CD14-positive monocyte (primary cell): Measurements from ENCODE around the gene ZSWIM9. TPM values are rescaled to one million over a fixed set of nuclear protein-coding genes. Genes with fewer than 3 reads are reported as not detected.
A peak's percentile ranks its signal among the peaks of the same experiment; 100 is the strongest.

Experiments
- DNase-seq, 3 donors: peaks; one replicate each; pipeline ENCODE4 v3.0.0-alpha.2; 2011 to 2022
- H2AFZ ChIP-seq: 2 replicates; pipeline ENCODE4 v1.6.0; 2012; ENCODE audit warnings: mild to moderate bottlenecking, low read depth, low read length, inconsistent platforms; ENCODE audit not compliant: insufficient read depth, poor library complexity, severe bottlenecking
- H3K27ac ChIP-seq, 2 donors: 1 replicate in 1 of 2; 2 replicates in 1 of 2; pipeline ENCODE4 v1.5.1; 2012 to 2013; ENCODE audit warnings: low read length in 2 of 2, control low read depth in 1 of 2, inconsistent platforms in 1 of 2, low read depth in 1 of 2, mild to moderate bottlenecking in 1 of 2
- H3K27me3 ChIP-seq, 2 donors: one replicate each; pipeline versions ENCODE4 v1.6.0 to v1.6.1; 2011 to 2013; ENCODE audit warnings: low read length in 2 of 2; ENCODE audit not compliant: control insufficient read depth in 2 of 2, insufficient read depth in 2 of 2
- H3K36me3 ChIP-seq, 2 donors: replicated peaks in 1 of 2; 1 replicate in 1 of 2; 2 replicates in 1 of 2; pipeline versions ENCODE4 v1.5.1 to v1.6.1; 2012 to 2013; ENCODE audit warnings: low read length in 2 of 2, control low read depth in 1 of 2, inconsistent platforms in 1 of 2, mild to moderate bottlenecking in 1 of 2; ENCODE audit not compliant: insufficient read depth in 2 of 2, control insufficient read depth in 1 of 2
- H3K4me1 ChIP-seq, 2 donors: 1 replicate in 1 of 2; 2 replicates in 1 of 2; pipeline versions ENCODE4 v1.5.1 to v1.6.1; 2012 to 2013; ENCODE audit warnings: low read length in 2 of 2, control low read depth in 1 of 2, inconsistent platforms in 1 of 2, mild to moderate bottlenecking in 1 of 2, moderate library complexity in 1 of 2; ENCODE audit not compliant: insufficient read depth in 2 of 2, control insufficient read depth in 1 of 2
- H3K4me2 ChIP-seq: replicated peaks from 2 replicates; pipeline ENCODE3; 2012; ENCODE audit warnings: low read length, moderate library complexity, mild to moderate bottlenecking; ENCODE audit not compliant: poor library complexity, severe bottlenecking; ENCODE audit errors: extremely low read depth
- H3K4me3 ChIP-seq, 3 experiments: fragments of 200-600 bp in 1 of 3; sonication (generic) in 1 of 3; replicated peaks in 1 of 3; 1 replicate in 2 of 3; 2 replicates in 1 of 3; pipeline ENCODE4 v1.5.1; 2011 to 2013; ENCODE audit warnings: low read length in 3 of 3, mild to moderate bottlenecking in 3 of 3, control low read depth in 2 of 3, low read depth in 2 of 3, inconsistent platforms in 1 of 3, moderate library complexity in 1 of 3
- H3K79me2 ChIP-seq: 2 replicates; pipeline ENCODE4 v1.6.0; 2012; ENCODE audit warnings: mild to moderate bottlenecking, control low read depth, inconsistent platforms, low read length, moderate library complexity; ENCODE audit not compliant: insufficient read depth
- H3K9ac ChIP-seq: 2 replicates; pipeline ENCODE4 v1.6.0; 2017; ENCODE audit warnings: low read length, mild to moderate bottlenecking; ENCODE audit not compliant: insufficient read depth, poor library complexity, severe bottlenecking
- H3K9me3 ChIP-seq, 2 donors: replicated peaks in 1 of 2; 1 replicate in 1 of 2; 2 replicates in 1 of 2; pipeline versions ENCODE4 v1.5.1 to v1.6.1; 2012 to 2013; ENCODE audit warnings: low read length in 2 of 2, control low read depth in 1 of 2; ENCODE audit not compliant: control insufficient read depth in 1 of 2, insufficient read depth in 1 of 2
- H4K20me1 ChIP-seq: 2 replicates; pipeline ENCODE4 v1.6.0; 2012; ENCODE audit warnings: mild to moderate bottlenecking, low read length, control low read depth, moderate library complexity; ENCODE audit not compliant: insufficient read depth
- H3K27ac Mint-ChIP-seq, 7 donors: one replicate each; pipeline ENCODE4 v1.8.0; 2020; ENCODE audit warnings: mild to moderate bottlenecking in 7 of 7, mixed read lengths in 7 of 7, moderate library complexity in 6 of 7, inconsistent platforms in 2 of 7
- H3K27me3 Mint-ChIP-seq, 3 donors: one replicate each; pipeline ENCODE4 v1.8.0; 2021 to 2022; ENCODE audit warnings: low read depth in 3 of 3, mild to moderate bottlenecking in 3 of 3, mixed read lengths in 3 of 3, moderate library complexity in 3 of 3, inconsistent platforms in 1 of 3
- H3K36me3 Mint-ChIP-seq, 2 donors: one replicate each; pipeline ENCODE4 v1.8.0; 2020; ENCODE audit warnings: mixed read lengths in 2 of 2, inconsistent platforms in 1 of 2, mild to moderate bottlenecking in 1 of 2
- H3K4me1 Mint-ChIP-seq: one replicate; pipeline ENCODE4 v1.8.0; 2020; ENCODE audit warnings: mild to moderate bottlenecking, mixed read lengths
- H3K4me3 Mint-ChIP-seq, 2 donors: one replicate each; pipeline ENCODE4 v1.8.0; 2020; ENCODE audit warnings: mild to moderate bottlenecking in 2 of 2, mixed read lengths in 2 of 2, moderate library complexity in 1 of 2
- H3K9me3 Mint-ChIP-seq, 7 donors: one replicate each; pipeline ENCODE4 v1.8.0; 2020 to 2022; ENCODE audit warnings: mixed read lengths in 7 of 7, mild to moderate bottlenecking in 6 of 7, moderate library complexity in 6 of 7, inconsistent platforms in 2 of 7
- CTCF ChIP-seq: fragments of 200-600 bp; IDR thresholded peaks from one replicate; pipeline ENCODE4 v1.8.0; 2022; ENCODE audit warnings: antibody characterized with exemption, mild to moderate bottlenecking
- WGBS: methylation state at CpG from one replicate; pipeline ENCODE4 v1.1.5; 2013; ENCODE audit warnings: missing lambda C conversion rate; ENCODE audit not compliant: insufficient coverage; 5-methylcytosine and 5-hydroxymethylcytosine counted together
- intact Hi-C, 2 donors: fragments of 100-400 bp; cut with micrococcal nuclease; formaldehyde crosslinking; loops; one replicate each; pipeline versions ENCODE4 v1.15.0 to v1.15.1; 2023
- polyA plus RNA-seq, 3 donors: library from polyadenylated mRNA; depleted of rRNA in 1 of 3; unstranded in 2 of 3; stranded (reverse) in 1 of 3; fragments of 300-500 nt in 2 of 3; fragments of >200 nt in 1 of 3; fragmentation: Illumina TruSeq in 2 of 3; gene quantifications; 1 replicate in 2 of 3; 2 replicates in 1 of 3; pipeline ENCODE4 v1.2.3, GENCODE V29; 2012 to 2021

Gene ZSWIM9
- polyA plus RNA-seq, 3 donors = 0.28 to 2.5 (median 0.97) TPM

GRCh38 chr19:48123907-48124651 lies 46.4 kb upstream of the ZSWIM9 start:
- no peaks in the 10 kb centered on the region for H3K4me1 ChIP-seq
- DNase-seq = no peak
- intact Hi-C loops = no loop called here
- no peaks in the 10 kb centered on the region for H3K27me3 ChIP-seq
- H3K27ac ChIP-seq = no peak overlapping the region
- no peak for TF ChIP-seq CTCF
- H3K4me2 ChIP-seq = no peak overlapping the region
- no peaks in the 10 kb centered on the region for H3K9me3 ChIP-seq
- H3K79me2 ChIP-seq = no peaks in the 10 kb centered on the region
- H3K36me3 ChIP-seq = peaks cover 16 to 62% of the 10 kb centered on the region in 2 donors
- Mint-ChIP-seq H3K27ac (peak overlapping the region in 1 of 7 donors; percentile 14), H3K27me3 (peaks cover 0 to 2% (median 0%) of the 10 kb centered on the region in 3 donors), H3K36me3 (peaks cover 58 to 85% of the 10 kb centered on the region in 2 donors), H3K9me3 (no peaks in the 10 kb centered on the region), H3K4me1 (peaks cover 2% of the 10 kb centered on the region), H3K4me3 (no peak overlapping the region)
- WGBS = 94% methylated on average over 9 of the region's 12 CpGs
- no peak overlapping the region for H3K9ac ChIP-seq
- H4K20me1 ChIP-seq = no peaks in the 10 kb centered on the region
- H2AFZ ChIP-seq = no peak overlapping the region
- H3K4me3 ChIP-seq = no peak overlapping the region

GRCh38 chr19:48127561-48127960 lies 42.9 kb upstream of the ZSWIM9 start:
- Mint-ChIP-seq H3K27me3 (peaks cover 0 to 2% (median 0%) of the 10 kb centered on the region in 3 donors), H3K4me3 (no peak overlapping the region), H3K9me3 (no peaks in the 10 kb centered on the region), H3K4me1 (no peaks in the 10 kb centered on the region), H3K27ac (peak overlapping the region in 2 of 7 donors; percentile 14 to 48), H3K36me3 (peaks cover 62 to 86% of the 10 kb centered on the region in 2 donors)
- Histone ChIP-seq H3K27me3 (no peaks in the 10 kb centered on the region), H3K4me2 (no peak overlapping the region), H3K4me3 (no peak overlapping the region), H3K36me3 (peaks cover 24 to 61% of the 10 kb centered on the region in 2 donors), H3K9me3 (no peaks in the 10 kb centered on the region), H3K27ac (no peak overlapping the region), H3K4me1 (no peaks in the 10 kb centered on the region), H3K79me2 (no peaks in the 10 kb centered on the region), H3K9ac (no peak overlapping the region), H4K20me1 (no peaks in the 10 kb centered on the region), H2AFZ (no peak overlapping the region)
- intact Hi-C loops = no loop called here
- DNase-seq = no peak
- no peak for TF ChIP-seq CTCF
- WGBS = 92% methylated on average over 2 of the region's 6 CpGs
